Measurements from ENCODE around the gene PLIN1. TPM values are rescaled to one million over a fixed set of nuclear protein-coding genes. Genes with fewer than 3 reads are reported as not detected.

PLIN1 gene
- total and polyA plus RNA-seq, 2 donors (not counting 1 experiment from before 2014, with no cell fraction given) = 0.02 to 0.50 TPM

DNA sequence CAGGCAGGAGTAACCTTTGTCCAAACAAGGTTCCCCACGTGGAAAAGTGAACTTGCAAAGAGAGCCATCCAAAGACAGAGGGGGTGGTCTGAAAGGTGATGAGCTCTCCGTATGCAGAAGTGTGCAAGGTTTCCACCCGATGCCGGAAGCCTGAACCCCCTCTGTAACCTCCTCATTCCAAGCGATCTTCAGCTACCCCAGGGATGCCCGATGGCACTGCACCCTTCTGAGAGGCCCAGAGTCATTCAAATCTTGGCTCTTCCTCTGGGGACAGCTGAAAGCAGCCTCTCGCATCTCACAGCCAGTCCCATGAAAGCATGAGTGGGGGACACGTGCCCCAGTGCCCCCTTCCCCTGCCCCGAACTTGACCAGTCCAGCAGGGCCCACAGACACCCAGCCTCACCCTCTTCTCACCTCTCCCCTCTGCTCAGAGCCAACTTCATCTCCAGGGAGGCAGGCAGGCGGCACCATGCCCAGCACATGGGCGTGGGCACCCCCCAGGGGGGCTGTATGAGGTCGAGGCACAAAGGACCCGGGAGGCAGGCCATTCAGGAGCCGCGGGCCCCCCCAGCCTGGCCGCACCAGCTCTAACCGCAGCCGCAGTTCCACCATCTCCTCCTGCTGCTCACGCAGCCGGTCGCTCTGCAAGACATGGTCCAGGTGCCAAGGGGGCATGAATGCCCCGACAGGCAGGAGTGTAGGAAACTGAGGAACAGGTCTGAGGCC, 32.6 kb downstream of the PLIN1 start:
- Histone ChIP-seq H3K9ac (ENCODE audit: insufficient read depth, low read length) (no peak overlapping the region), H3K4me2 (ENCODE audit: extremely low read depth, insufficient read depth, low read length) (no peak overlapping the region), H2AFZ (ENCODE audit: low read length) (no peak overlapping the region), H3K36me3 (ENCODE audit: control insufficient read depth, insufficient read depth, low read length) (peaks cover 6% of the 10 kb centered on the region), H3K9me3 (ENCODE audit: control insufficient read depth, insufficient read depth, low read depth, low read length) (no peaks in the 10 kb centered on the region), H4K20me1 (ENCODE audit: control insufficient read depth, extremely low read depth, insufficient read depth, low read length) (no peaks in the 10 kb centered on the region), H3K27ac (ENCODE audit: insufficient read depth, low read length) (no peak overlapping the region), H3K4me3 (replicated peaks in 1 of 4; ENCODE audit: control extremely low read depth in 1 of 4, insufficient read depth in 1 of 4, low read depth in 3 of 4, low read length in 4 of 4) (no peak overlapping the region), H3K4me1 (ENCODE audit: control insufficient read depth, extremely low read depth, insufficient read depth, low read length) (no peaks in the 10 kb centered on the region), H3K79me2 (ENCODE audit: control insufficient read depth, insufficient read depth, low read length) (no peaks in the 10 kb centered on the region), H3K27me3 (ENCODE audit: control insufficient read depth, insufficient read depth, low read length) (no peaks in the 10 kb centered on the region)
- no peak for DNase-seq (ENCODE audit: low read depth in 2 of 2)
- TF ChIP-seq, protein P1, sequence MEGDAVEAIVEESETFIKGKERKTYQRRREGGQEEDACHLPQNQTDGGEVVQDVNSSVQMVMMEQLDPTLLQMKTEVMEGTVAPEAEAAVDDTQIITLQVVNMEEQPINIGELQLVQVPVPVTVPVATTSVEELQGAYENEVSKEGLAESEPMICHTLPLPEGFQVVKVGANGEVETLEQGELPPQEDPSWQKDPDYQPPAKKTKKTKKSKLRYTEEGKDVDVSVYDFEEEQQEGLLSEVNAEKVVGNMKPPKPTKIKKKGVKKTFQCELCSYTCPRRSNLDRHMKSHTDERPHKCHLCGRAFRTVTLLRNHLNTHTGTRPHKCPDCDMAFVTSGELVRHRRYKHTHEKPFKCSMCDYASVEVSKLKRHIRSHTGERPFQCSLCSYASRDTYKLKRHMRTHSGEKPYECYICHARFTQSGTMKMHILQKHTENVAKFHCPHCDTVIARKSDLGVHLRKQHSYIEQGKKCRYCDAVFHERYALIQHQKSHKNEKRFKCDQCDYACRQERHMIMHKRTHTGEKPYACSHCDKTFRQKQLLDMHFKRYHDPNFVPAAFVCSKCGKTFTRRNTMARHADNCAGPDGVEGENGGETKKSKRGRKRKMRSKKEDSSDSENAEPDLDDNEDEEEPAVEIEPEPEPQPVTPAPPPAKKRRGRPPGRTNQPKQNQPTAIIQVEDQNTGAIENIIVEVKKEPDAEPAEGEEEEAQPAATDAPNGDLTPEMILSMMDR (conservative IDR thresholded peaks at IDR 0.05 in 1 of 2, IDR thresholded peaks at IDR 0.05 in 1 of 2; ENCODE audit: low read depth in 1 of 2, low read length in 2 of 2) = no peak
- TF ChIP-seq EZH2 (IDR thresholded peaks at IDR 0.05; ENCODE audit: low read length, missing control alignments) = no peak

DNA sequence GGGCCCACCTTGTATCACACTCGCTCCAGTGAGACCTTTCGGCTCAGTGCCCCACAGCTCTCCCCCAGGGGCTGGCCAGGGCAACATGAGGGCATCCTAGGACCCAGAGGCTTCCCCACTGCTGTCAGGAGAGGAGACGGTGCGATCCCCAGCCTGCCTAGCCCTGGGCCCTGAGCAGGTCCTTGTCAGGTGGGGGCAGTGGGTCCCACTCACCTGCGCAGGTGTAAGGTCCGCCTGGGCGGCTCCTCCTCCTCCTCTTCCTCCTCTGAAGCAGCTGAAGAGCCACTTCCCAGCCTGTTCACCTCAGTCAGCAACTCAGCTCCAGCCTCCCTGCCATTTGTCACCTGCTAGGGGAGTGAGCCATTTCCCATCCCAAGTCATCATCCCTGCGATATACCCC, 33.5 kb downstream of the PLIN1 start:
- H3K27me3 ChIP-seq (ENCODE audit: control insufficient read depth, insufficient read depth, low read length) = no peaks in the 10 kb centered on the region
- H3K9ac ChIP-seq (ENCODE audit: insufficient read depth, low read length) = no peak overlapping the region
- H3K36me3 ChIP-seq (ENCODE audit: control insufficient read depth, insufficient read depth, low read length) = peaks cover 10% of the 10 kb centered on the region
- H4K20me1 ChIP-seq (ENCODE audit: control insufficient read depth, extremely low read depth, insufficient read depth, low read length) = no peaks in the 10 kb centered on the region
- no peak for DNase-seq (ENCODE audit: low read depth in 2 of 2)
- TF ChIP-seq EZH2 (IDR thresholded peaks at IDR 0.05; ENCODE audit: low read length, missing control alignments) = no peak
- TF ChIP-seq, protein P1 (conservative IDR thresholded peaks at IDR 0.05 in 1 of 2, IDR thresholded peaks at IDR 0.05 in 1 of 2; ENCODE audit: low read depth in 1 of 2, low read length in 2 of 2) = no peak
- H3K79me2 ChIP-seq (ENCODE audit: control insufficient read depth, insufficient read depth, low read length) = no peaks in the 10 kb centered on the region
- H2AFZ ChIP-seq (ENCODE audit: low read length) = no peak overlapping the region
- H3K27ac ChIP-seq (ENCODE audit: insufficient read depth, low read length) = no peak overlapping the region
- H3K4me1 ChIP-seq (ENCODE audit: control insufficient read depth, extremely low read depth, insufficient read depth, low read length) = no peaks in the 10 kb centered on the region
- H3K4me3 ChIP-seq (replicated peaks in 1 of 4; ENCODE audit: control extremely low read depth in 1 of 4, insufficient read depth in 1 of 4, low read depth in 3 of 4, low read length in 4 of 4) = no peak overlapping the region
- no peaks in the 10 kb centered on the region for H3K9me3 ChIP-seq (ENCODE audit: control insufficient read depth, insufficient read depth, low read depth, low read length)
- no peak overlapping the region for H3K4me2 ChIP-seq (ENCODE audit: extremely low read depth, insufficient read depth, low read length)

DNA sequence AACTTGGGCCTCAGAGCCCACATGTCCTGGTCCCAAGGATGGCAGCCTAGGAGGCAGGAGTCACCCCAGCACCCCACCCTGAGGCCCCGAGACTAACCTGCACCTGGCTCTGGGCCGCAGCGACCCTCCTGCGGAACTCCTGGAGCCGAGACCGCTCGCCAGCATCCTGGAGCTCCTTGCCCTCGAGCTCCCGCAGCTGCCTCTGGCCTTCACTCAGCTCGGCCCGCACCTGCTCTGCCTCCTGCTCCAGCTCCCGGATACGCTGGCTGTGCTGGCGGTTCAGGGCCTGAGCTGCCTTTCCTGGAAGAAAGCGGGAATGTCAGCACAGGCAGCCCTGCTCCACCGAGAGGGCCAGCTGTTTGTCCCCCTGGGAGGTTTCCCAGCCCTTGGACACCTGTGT, 37.1 kb downstream of the PLIN1 start:
- Histone ChIP-seq H3K4me1 (ENCODE audit: control insufficient read depth, extremely low read depth, insufficient read depth, low read length) (no peaks in the 10 kb centered on the region), H3K9ac (ENCODE audit: insufficient read depth, low read length) (no peak overlapping the region), H2AFZ (ENCODE audit: low read length) (no peak overlapping the region), H3K4me3 (replicated peaks in 1 of 4; ENCODE audit: control extremely low read depth in 1 of 4, insufficient read depth in 1 of 4, low read depth in 3 of 4, low read length in 4 of 4) (no peak overlapping the region), H3K79me2 (ENCODE audit: control insufficient read depth, insufficient read depth, low read length) (no peaks in the 10 kb centered on the region), H4K20me1 (ENCODE audit: control insufficient read depth, extremely low read depth, insufficient read depth, low read length) (no peaks in the 10 kb centered on the region), H3K36me3 (ENCODE audit: control insufficient read depth, insufficient read depth, low read length) (peaks cover 7% of the 10 kb centered on the region), H3K4me2 (ENCODE audit: extremely low read depth, insufficient read depth, low read length) (no peak overlapping the region), H3K27me3 (ENCODE audit: control insufficient read depth, insufficient read depth, low read length) (no peaks in the 10 kb centered on the region), H3K27ac (ENCODE audit: insufficient read depth, low read length) (no peak overlapping the region), H3K9me3 (ENCODE audit: control insufficient read depth, insufficient read depth, low read depth, low read length) (no peaks in the 10 kb centered on the region)
- DNase-seq (ENCODE audit: low read depth in 2 of 2) = no peak
- TF ChIP-seq, protein P1 (conservative IDR thresholded peaks at IDR 0.05 in 1 of 2, IDR thresholded peaks at IDR 0.05 in 1 of 2; ENCODE audit: low read depth in 1 of 2, low read length in 2 of 2) = no peak
- TF ChIP-seq EZH2 (IDR thresholded peaks at IDR 0.05; ENCODE audit: low read length, missing control alignments) = no peak
